ENCODE data around the gene IL10RB.

IL10RB gene

DNA sequence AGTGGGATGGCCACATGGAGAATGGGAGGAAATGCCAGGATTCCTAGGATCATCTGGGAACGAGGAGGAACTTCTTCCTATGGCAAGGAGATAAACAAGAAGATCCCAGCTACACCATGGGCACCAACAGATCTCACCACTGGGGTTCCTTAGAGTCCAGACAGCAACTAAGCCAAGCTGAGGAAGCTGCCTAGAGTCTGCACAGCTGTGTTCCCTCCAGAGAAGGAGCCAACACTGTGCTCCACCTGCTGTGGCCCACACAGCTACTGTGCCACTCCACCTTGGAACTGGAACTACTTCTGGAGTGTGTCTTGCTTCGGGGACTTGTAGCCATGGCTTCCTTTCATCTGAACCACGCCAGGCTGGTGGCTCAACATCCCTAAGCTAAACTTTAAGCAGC, 64.6 kb downstream of the IL10RB start:
- no peak for DNase-seq (ENCODE audit: low read depth in 3 of 3)

DNA sequence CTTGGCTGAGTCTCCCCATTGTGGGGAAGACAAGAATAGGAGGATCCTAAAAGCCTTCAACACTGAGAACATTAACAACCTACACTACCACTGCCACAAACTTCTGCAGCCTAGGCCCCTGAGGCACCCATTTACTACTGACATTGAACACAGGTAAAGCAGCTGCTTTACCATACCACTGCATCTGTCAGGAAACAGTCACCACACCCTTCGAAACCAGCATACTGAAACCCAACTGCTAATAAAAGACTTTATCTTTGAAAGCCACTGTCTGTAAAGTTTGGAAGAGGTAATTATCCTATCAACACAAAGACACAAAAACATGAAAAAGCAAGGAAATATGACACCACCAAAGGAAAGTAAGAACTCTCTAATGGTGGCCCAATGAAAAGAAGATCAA, 66.0 kb downstream of the IL10RB start:
- no peak for DNase-seq (ENCODE audit: low read depth in 3 of 3)

DNA sequence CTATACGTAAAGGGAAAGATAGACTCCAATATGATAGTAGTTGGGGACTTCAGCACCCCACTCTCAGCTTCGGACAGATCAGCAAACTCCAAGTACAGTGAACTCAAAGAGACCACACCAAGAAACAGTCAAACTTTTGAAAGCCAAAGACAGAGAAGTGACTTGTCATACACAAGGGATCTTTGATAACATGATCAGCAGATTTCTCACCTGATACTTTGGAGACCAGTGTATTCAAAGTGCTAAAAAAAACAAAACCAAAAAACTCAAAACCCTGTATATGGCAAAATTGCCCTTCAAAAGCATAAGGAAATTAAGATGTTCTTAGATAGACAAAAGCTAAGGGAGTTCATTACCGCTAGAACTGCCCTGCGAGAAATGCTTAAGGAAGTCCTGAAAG, 68.0 kb downstream of the IL10RB start:
- DNase-seq (ENCODE audit: low read depth in 3 of 3) = no peak

DNA sequence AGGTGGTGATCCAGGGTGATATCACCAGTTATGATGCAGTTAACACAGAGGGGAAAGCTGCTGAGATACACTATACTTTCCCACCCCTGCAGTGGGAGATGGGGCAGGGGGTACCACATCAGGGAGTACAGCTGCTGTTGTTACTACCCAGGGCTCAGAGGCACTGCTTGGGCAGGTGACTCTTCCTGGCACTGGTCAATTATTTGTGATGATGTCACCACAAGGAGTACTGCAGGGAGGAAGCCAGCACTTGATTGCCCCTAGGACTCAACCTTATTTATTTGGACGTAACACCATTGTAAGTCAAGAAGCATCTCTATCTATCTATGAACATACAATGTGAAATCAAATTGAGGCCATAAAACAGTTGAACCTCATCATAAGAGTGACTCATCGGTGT, 68.7 kb downstream of the IL10RB start:
- no peak for DNase-seq (ENCODE audit: low read depth in 3 of 3)

DNA sequence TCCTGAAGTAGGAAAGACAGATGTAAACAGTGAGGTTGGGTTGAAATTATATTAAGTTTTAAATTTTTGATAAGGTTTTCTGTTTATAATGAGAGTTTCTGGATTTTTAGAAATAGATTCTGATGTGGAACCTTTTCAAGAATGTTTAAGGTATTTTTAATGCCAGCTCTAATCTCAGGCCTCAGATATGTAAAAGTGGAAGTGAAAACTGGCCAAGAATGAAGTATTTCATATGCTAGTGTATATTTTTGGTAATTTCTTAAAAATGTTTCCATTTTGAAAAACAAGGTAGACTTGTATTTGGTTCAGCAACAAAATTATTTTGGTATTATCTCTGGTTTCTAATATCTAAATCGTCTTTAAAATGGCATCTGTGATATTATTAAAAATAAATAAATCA, 73.0 kb downstream of the IL10RB start:
- DNase-seq (ENCODE audit: low read depth in 3 of 3) = no peak

DNA sequence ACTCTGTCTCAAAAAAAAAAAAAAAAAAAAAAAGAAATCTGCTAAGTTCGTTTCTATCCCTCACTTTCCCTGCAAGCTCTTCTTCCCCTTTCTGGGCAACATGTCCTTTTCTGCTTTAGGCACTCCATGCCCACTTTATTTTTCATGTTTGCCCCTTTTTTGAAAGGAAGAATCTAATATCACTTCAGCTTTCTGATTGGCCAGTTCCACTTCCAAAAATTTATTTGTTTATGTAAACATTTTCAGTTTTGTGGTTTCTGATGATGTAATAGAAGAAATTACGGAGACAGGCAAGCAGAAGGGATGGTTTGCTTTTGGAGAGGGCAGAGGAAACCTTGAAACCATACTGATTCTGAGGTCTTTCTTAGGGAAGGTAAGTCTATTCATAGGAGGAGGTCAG, 73.8 kb downstream of the IL10RB start:
- no peak for DNase-seq (ENCODE audit: low read depth in 3 of 3)

DNA sequence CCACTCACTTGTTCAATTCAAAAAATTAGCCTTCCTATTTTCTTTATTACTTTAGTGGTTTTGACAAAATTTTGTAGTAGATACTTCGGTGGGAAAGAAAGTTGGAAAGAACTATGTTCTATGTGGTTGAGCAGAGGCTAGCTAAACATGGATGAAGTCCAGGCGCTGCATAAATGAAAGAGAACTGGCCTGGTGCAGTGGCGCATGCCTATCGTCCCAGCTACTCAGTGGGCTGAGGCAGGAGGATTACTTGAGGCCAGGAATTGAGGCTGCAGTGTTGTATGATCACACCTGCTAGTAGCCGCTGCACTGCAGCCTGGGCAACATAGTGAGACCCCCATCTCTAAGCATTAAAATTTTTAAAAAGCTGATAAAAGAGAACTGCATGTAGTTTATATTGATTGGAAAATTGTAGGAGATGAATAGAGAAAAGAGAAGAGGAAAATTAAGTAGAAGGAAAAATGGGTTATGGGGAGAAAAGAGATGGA, 79.6 kb downstream of the IL10RB start:
- DNase-seq (ENCODE audit: low read depth in 3 of 3) = no peak
